SU-DHL-6 (cell line): Measurements from ENCODE around the gene OLAH.

Experiments used
- H2AFZ ChIP-seq: fragments of 200-600 bp; sonication (generic); 2 replicates; pipeline ENCODE4 v1.6.1; 2014; ENCODE audit warnings: low read depth, mild to moderate bottlenecking, moderate library complexity, mixed read lengths, antibody characterized with exemption, low read length; ENCODE audit not compliant: severe bottlenecking
- H3F3A ChIP-seq: fragments of 200-600 bp; shearing (Covaris generic); 2 replicates; pipeline ENCODE4 v1.6.0; 2016; ENCODE audit warnings: antibody characterized with exemption, mild to moderate bottlenecking; ENCODE audit not compliant: insufficient read depth
- H3K27ac ChIP-seq: fragments of 200-600 bp; sonication (generic); 2 replicates; pipeline ENCODE4 v1.5.1; 2016; ENCODE audit warnings: low read depth, mild to moderate bottlenecking, low read length, moderate library complexity, mixed read lengths
- H3K27me3 ChIP-seq: fragments of 200-600 bp; sonication (generic), shearing (Covaris generic); 2 replicates; pipeline ENCODE4 v1.6.0; 2014; ENCODE audit warnings: mild to moderate bottlenecking, low read length
- H3K36me3 ChIP-seq: fragments of 200-600 bp; sonication (generic); 2 replicates; pipeline ENCODE4 v1.6.1; 2014; ENCODE audit warnings: mild to moderate bottlenecking, low read length, mixed read lengths
- H3K4me2 ChIP-seq: fragments of 300-600, 200-600 bp; shearing (Covaris generic), sonication (generic); 2 replicates; pipeline ENCODE4 v1.6.0; 2014; ENCODE audit warnings: low read length, low read depth, mild to moderate bottlenecking; ENCODE audit not compliant: poor library complexity, severe bottlenecking
- H3K4me3 ChIP-seq: fragments of 200-600 bp; sonication (generic); 2 replicates; pipeline ENCODE4 v1.5.1; 2014; ENCODE audit warnings: antibody characterized with exemption, low read length, mild to moderate bottlenecking, mixed read lengths; ENCODE audit not compliant: insufficient read depth, poor library complexity, severe bottlenecking
- H3K79me2 ChIP-seq: fragments of 200-600 bp; sonication (generic); 2 replicates; pipeline ENCODE4 v1.6.1; 2014; ENCODE audit warnings: mild to moderate bottlenecking, low read length, moderate library complexity; ENCODE audit not compliant: insufficient read depth
- H3K9ac ChIP-seq: fragments of 200-600 bp; sonication (generic); 2 replicates; pipeline ENCODE4 v1.7.0; 2014; ENCODE audit warnings: mild to moderate bottlenecking, low read length
- H3K9me2 ChIP-seq: fragments of 200-600 bp; sonication (generic); replicated peaks from 2 replicates; pipeline ENCODE4 v1.6.1; 2014; ENCODE audit warnings: low read length; ENCODE audit not compliant: insufficient read depth
- H3K9me3 ChIP-seq: fragments of 200-600 bp; sonication (generic); 2 replicates; pipeline ENCODE4 v1.6.1; 2014; ENCODE audit warnings: low read length, mixed read lengths; ENCODE audit not compliant: insufficient read depth
- H4K20me1 ChIP-seq: fragments of 200-600 bp; sonication (generic); 2 replicates; pipeline ENCODE4 v1.6.1; 2014; ENCODE audit warnings: low read depth, mild to moderate bottlenecking, antibody characterized with exemption, low read length, moderate library complexity, mixed read lengths
- CTCF ChIP-seq: fragments of 200-600 bp; sonication (generic); IDR thresholded peaks from one replicate; pipeline ENCODE4 v1.5.1; 2017; ENCODE audit warnings: antibody characterized with exemption, mild to moderate bottlenecking, low read length, moderate library complexity; ENCODE audit not compliant: insufficient read depth, poor library complexity, severe bottlenecking

Gene OLAH

GRCh38 chr10:15122477-15123030 lies 78.8 kb downstream of the OLAH start:
- no peaks in the 10 kb centered on the region for H3K27me3 ChIP-seq
- H3K9me2 ChIP-seq = no peaks in the 10 kb centered on the region
- no peak overlapping the region for H3K27ac ChIP-seq
- no peak overlapping the region for H3K4me2 ChIP-seq
- no peak overlapping the region for H3K9ac ChIP-seq
- H3K9me3 ChIP-seq = no peaks in the 10 kb centered on the region
- H3K79me2 ChIP-seq = no peaks in the 10 kb centered on the region
- H3K36me3 ChIP-seq = no peaks in the 10 kb centered on the region
- H3F3A ChIP-seq = no peaks in the 10 kb centered on the region
- H2AFZ ChIP-seq = no peak overlapping the region
- no peaks in the 10 kb centered on the region for H4K20me1 ChIP-seq
- no peak for TF ChIP-seq CTCF
- H3K4me3 ChIP-seq = no peak overlapping the region
